Ovary (tissue), 3 donors: Measurements from ENCODE around the gene CTNND2.

Experiments
- CTCF ChIP-seq, 3 donors: fragments of 450-650 bp in 2 of 3; fragments of 200-600 bp in 1 of 3; IDR thresholded peaks; one replicate each; pipeline versions ENCODE4 v1.5.1 to v1.8.0; 2016 to 2022; ENCODE audit warnings: antibody characterized with exemption in 3 of 3, mild to moderate bottlenecking in 1 of 3
- EP300 ChIP-seq: sonication (generic); formaldehyde crosslinking; IDR thresholded peaks from one replicate; pipeline ENCODE4 v1.6.1; 2017; ENCODE audit warnings: antibody characterized with exemption
- POLR2A ChIP-seq: fragments of 450-650 bp; IDR thresholded peaks from one replicate; pipeline ENCODE4 v1.6.1; 2017; ENCODE audit warnings: antibody characterized with exemption, mild to moderate bottlenecking, moderate library complexity
- donor health status: DM: no; HTN: no; CAD: no.

- TF ChIP-seq CTCF (IDR thresholded peaks at IDR 0.05) (no peak), POLR2A (no peak), EP300 (no peak)
These were observed 30.7 kb downstream of the CTNND2 start for GRCh38 chr5:11873587-11873986.
